Left colon (tissue), 2 donors: ENCODE results near the gene MAPK14. TPM values are rescaled to one million over a fixed set of nuclear protein-coding genes. Genes with fewer than 3 reads are reported as not detected.
A peak's percentile ranks its signal among the peaks of the same experiment; 100 is the strongest.
"Not testable (repeated sequence)": the region's sequence is repeated elsewhere in the genome, so short reads cannot be mapped to it uniquely, and the experiment has no call there.

Experiments used
- ATAC-seq: fragments of 200-7000 bp; cut with Tn5 transposase; one replicate; pipeline ENCODE4 v1.9.1; 2020; ENCODE audit warnings: mild to moderate bottlenecking, moderate library complexity
- DNase-seq, 2 donors: peaks; one replicate each; pipeline ENCODE4 v3.0.0-alpha.2; 2020
- intact Hi-C, 2 donors: fragments of 100-400 bp; cut with DNase I in 1 of 2; cut with micrococcal nuclease in 1 of 2; formaldehyde crosslinking; loops; one replicate each; pipeline versions ENCODE4 v1.11.2 to v1.14.0; 2022; cut with DNase I, micrococcal nuclease
- total RNA-seq, 2 donors: library from RNA; stranded (reverse); fragmentation: NEBNext Ultra II Directional; extraction: Animal tissue kit (Norgen Biotek cat#: 25700); gene quantifications; one replicate each; pipeline ENCODE4 v1.2.1, GENCODE V29; 2021
- donor health status: DM: no; HTN: no; CAD: no.
- donor health status: DM: yes; HTN: yes; CAD: no.

MAPK14 gene
- total RNA-seq, 2 donors from 2014 or later, result 60.0 to 69.8 TPM

- DNase-seq, intact Hi-C loops, ATAC-seq: not testable (repeated sequence)
Observed at GRCh38 chr6:36088204-36088603, 60.6 kb downstream of the MAPK14 start.

- ATAC-seq, result no peak
- no peak for DNase-seq
- intact Hi-C loops, result no loop called here
Observed at GRCh38 chr6:36089048-36089447, 61.4 kb downstream of the MAPK14 start.

- intact Hi-C loops, result loop anchor here (2.0 to 10.0 kb wide), 2 partner anchors 67 to 69 kb away; partner anchors contain the start of genes MAPK14 (in 2 of the 2) and SLC26A8 (in 1 of the 2)
- DNase-seq (no peak), ATAC-seq (no peak)
Observed at GRCh38 chr6:36094238-36094637, 66.6 kb downstream of the MAPK14 start.

- intact Hi-C loops, result loop anchor here (2.0 to 10.0 kb wide), 2 partner anchors 68 to 70 kb away; partner anchors contain the start of genes MAPK14 (in 2 of the 2) and SLC26A8 (in 1 of the 2)
- peak; percentile 81 for ATAC-seq
Observed at GRCh38 chr6:36094753-36095496, 67.3 kb downstream of the MAPK14 start.

GRCh38 chr6:36095497-36096391 is 68.1 kb downstream of the MAPK14 start:
- peak; percentile 69 to 83 for DNase-seq
- ATAC-seq, result peak; percentile 95
- intact Hi-C loops, result loop anchor here (2.0 to 10.0 kb wide), 2 partner anchors 69 to 71 kb away; partner anchors contain the start of genes MAPK14 (in 2 of the 2) and SLC26A8 (in 1 of the 2)

More at GRCh38 chr6:36094753-36095496, 67.3 kb downstream of the MAPK14 start:
- peak; percentile 81 to 92 for DNase-seq

GRCh38 chr6:36098253-36098919 is 70.8 kb downstream of the MAPK14 start:
- intact Hi-C loops, result loop anchor here in 1 of 2 donors (10.0 kb wide), 1 partner anchor 74 kb away; the partner anchor contains the start of genes MAPK14 and SLC26A8
- DNase-seq, result no peak
- ATAC-seq, result no peak

- intact Hi-C loops, result loop anchor here in 1 of 2 donors (10.0 kb wide), 1 partner anchor 74 kb away; the partner anchor contains the start of genes MAPK14 and SLC26A8
- ATAC-seq (no peak), DNase-seq (no peak)
Observed at GRCh38 chr6:36098920-36099647, 71.5 kb downstream of the MAPK14 start.

GRCh38 chr6:36099869-36100483 is 72.4 kb downstream of the MAPK14 start:
- ATAC-seq, result no peak
- no peak for DNase-seq
- intact Hi-C loops, result loop anchor here in 1 of 2 donors (10.0 kb wide), 1 partner anchor 75 kb away; the partner anchor contains the start of genes MAPK14 and SLC26A8

GRCh38 chr6:36101691-36102090 is 74.1 kb downstream of the MAPK14 start:
- DNase-seq (no peak), ATAC-seq (no peak)
- intact Hi-C loops, result no loop called here

- intact Hi-C loops, result no loop called here
- ATAC-seq (no peak), DNase-seq (no peak)
Observed at GRCh38 chr6:36102853-36103252, 75.2 kb downstream of the MAPK14 start.

- ATAC-seq (no peak), DNase-seq (no peak)
- intact Hi-C loops, result no loop called here
Observed at GRCh38 chr6:36104836-36105235, 77.2 kb downstream of the MAPK14 start.

- DNase-seq, result no peak
- intact Hi-C loops, result no loop called here
Observed at GRCh38 chr6:36109092-36109491, 81.5 kb downstream of the MAPK14 start.

GRCh38 chr6:36110050-36110449 is 82.4 kb downstream of the MAPK14 start:
- ATAC-seq (no peak), DNase-seq (no peak)
- intact Hi-C loops, result no loop called here

More at GRCh38 chr6:36109092-36109491, 81.5 kb downstream of the MAPK14 start:
- no peak for ATAC-seq

GRCh38 chr6:36110863-36111262 is 83.3 kb downstream of the MAPK14 start:
- intact Hi-C loops, result no loop called here
- DNase-seq, result no peak
- ATAC-seq, result no peak

GRCh38 chr6:36111526-36111925 is 83.9 kb downstream of the MAPK14 start:
- intact Hi-C loops, result no loop called here
- ATAC-seq (peak; percentile 11), DNase-seq (no peak)

- DNase-seq, result no peak
- intact Hi-C loops, result no loop called here
Observed at GRCh38 chr6:36113049-36113448, 85.4 kb downstream of the MAPK14 start.

GRCh38 chr6:36113703-36114102 is 86.1 kb downstream of the MAPK14 start:
- ATAC-seq (no peak), DNase-seq (no peak)
- intact Hi-C loops, result no loop called here

More at GRCh38 chr6:36113049-36113448, 85.4 kb downstream of the MAPK14 start:
- ATAC-seq, result no peak
